GM13976 (cell line): ENCODE data around the gene TAS2R40.
"Not testable (repeated sequence)": the region's sequence is repeated elsewhere in the genome, so short reads cannot be mapped to it uniquely, and the experiment has no call there.

Experiments
- DNase-seq: peaks from one replicate; pipeline ENCODE4 v3.0.0; 2012; ENCODE audit warnings: low spot score
- in situ Hi-C: fragments of 300-500 bp; cut with MboI; formaldehyde crosslinking; loops from one replicate; pipeline ENCODE4 v1.12.0; 2022; ENCODE audit warnings: low sequenced_read_pairs, mixed read lengths, inconsistent platforms; ENCODE audit not compliant: unreplicated experiment
- TF ChIP-seq, protein P1 (sequence below): IDR thresholded peaks from 2 replicates; pipeline ENCODE4 v1.5.1; 2012; ENCODE audit warnings: borderline replicate concordance, mild to moderate bottlenecking; ENCODE audit not compliant: insufficient read depth; ENCODE audit errors: extremely low read depth, missing control alignments, control extremely low read depth

TAS2R40 gene

DNA sequence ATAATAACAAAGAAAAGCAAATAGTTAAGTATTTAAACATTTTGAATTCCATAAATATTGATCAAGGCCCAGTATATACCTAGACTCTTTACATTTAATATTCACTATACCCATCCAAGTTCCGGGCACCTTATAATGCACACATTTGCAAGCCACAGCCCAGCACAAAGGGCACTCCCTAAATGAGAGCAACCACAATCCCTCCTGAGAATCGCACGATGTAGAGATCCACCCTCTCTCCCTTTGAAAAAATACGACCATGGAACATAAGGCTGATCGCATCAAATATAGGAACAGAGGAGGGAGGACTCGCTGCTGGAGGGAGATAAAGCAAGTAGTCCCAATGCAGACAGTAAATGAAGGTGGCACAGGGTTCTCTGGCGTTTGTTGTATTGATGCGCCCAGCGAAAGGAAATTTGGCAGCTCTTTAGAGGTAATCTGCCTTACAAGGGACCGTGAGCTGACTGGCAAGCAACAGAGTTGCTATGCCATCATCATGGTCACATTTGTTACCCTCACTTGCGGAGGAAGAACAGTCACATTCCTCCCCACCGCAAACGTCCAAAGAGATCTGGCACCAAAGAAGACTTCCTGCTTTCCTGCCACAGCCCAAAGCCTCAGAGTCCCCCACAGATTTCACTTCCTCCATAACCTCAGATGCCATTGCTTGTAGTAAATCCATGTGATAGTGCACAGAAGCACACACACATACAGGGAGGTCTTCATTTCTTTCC, 16.1 kb upstream of the TAS2R40 start:
- peak; percentile 27 for DNase-seq
- TF ChIP-seq, protein P1, sequence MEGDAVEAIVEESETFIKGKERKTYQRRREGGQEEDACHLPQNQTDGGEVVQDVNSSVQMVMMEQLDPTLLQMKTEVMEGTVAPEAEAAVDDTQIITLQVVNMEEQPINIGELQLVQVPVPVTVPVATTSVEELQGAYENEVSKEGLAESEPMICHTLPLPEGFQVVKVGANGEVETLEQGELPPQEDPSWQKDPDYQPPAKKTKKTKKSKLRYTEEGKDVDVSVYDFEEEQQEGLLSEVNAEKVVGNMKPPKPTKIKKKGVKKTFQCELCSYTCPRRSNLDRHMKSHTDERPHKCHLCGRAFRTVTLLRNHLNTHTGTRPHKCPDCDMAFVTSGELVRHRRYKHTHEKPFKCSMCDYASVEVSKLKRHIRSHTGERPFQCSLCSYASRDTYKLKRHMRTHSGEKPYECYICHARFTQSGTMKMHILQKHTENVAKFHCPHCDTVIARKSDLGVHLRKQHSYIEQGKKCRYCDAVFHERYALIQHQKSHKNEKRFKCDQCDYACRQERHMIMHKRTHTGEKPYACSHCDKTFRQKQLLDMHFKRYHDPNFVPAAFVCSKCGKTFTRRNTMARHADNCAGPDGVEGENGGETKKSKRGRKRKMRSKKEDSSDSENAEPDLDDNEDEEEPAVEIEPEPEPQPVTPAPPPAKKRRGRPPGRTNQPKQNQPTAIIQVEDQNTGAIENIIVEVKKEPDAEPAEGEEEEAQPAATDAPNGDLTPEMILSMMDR: no peak
- in situ Hi-C loops: loop anchor here (25.0 kb wide), 1 partner anchor 568 kb away; no protein-coding TSS in a partner anchor

DNA sequence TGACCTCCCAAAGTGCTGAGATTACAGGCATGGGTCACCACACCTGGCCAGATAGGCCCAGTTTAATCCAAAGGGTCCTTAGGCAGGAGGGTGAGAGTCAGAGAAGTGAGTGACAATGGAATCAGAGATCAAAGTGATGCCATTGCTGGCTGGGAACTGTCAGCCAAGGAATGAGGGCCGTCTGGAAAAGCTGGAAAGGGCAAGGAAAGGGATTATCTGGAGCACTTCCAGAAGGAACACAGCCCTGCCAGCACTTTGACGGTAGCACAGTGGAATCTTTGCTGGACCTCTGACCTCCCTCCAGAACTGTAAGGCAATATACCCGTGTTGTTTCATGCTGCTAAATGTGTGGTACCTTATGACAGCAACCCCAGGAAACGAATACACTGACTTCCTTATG, 11.3 kb upstream of the TAS2R40 start:
- TF ChIP-seq, protein P1: no peak
- in situ Hi-C loops: loop anchor here (5.0 to 25.0 kb wide), 2 partner anchors 198 to 573 kb away; no protein-coding TSS in a partner anchor
- DNase-seq: no peak

DNA sequence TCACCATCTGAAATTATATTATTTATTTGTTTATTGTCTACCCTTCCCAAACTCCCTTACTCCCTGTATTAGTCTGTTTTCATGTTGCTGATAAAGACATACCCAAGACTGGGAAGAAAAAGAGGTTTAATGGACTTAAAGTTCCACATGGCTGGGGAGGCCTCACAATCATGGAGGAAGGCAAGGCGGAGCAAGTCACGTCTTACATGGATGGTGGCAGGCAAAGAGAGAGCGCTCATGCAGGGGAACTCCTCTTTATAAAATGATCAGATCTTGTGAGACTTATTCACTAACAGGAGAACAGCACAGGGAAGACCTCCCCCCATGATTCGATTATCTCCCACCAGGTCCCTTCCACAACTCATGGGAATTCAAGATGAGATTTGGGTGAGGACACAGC, 8.4 kb upstream of the TAS2R40 start:
- in situ Hi-C loops: loop anchor here (5.0 to 25.0 kb wide), 2 partner anchors 201 to 576 kb away; no protein-coding TSS in a partner anchor
- not testable (repeated sequence) for DNase-seq

DNA sequence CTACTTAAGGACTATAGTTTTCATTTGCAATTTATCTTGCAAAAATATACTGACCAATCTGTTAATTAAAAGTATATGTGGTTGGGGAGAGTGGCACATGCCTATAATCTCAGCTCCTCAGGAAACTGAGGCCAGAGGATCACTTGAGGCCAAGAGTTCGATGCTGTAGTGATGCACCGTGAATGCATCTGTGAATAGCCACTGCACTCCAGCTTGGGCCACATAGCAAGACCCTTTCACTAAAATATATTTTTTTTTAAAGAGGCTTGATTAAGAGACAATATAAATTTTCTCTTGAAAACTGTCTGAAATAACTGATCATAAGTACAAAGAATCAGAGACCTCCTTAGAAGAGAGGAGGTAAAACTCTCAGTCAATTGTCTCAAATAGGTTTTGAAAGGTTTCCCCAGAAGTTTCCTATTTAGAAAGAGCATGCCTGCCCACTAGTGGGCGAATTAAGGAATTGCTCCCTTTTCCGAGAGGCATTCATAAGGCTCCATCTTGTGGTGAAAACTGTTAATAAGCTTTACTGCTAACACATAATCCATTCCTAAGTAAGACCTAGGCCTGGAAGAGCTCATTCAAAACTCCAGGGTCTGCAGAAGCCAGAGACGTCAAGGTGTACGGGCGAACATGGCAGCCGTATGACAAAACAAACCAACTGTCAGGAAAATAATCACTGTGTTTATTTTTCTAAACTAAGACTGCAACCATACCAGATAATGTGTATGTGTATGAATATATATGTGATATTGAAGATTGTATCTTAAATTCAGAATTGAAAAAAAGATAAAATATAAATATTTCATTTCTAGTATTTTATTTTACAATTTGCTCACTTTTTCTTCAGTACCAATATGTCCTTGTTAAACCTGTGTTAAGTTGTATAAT, 6.8 kb upstream of the TAS2R40 start:
- DNase-seq: peak; percentile 75
- in situ Hi-C loops: loop anchor here (5.0 to 25.0 kb wide), 2 partner anchors 203 to 578 kb away; no protein-coding TSS in a partner anchor
- TF ChIP-seq, protein P1: peak; percentile 93

DNA sequence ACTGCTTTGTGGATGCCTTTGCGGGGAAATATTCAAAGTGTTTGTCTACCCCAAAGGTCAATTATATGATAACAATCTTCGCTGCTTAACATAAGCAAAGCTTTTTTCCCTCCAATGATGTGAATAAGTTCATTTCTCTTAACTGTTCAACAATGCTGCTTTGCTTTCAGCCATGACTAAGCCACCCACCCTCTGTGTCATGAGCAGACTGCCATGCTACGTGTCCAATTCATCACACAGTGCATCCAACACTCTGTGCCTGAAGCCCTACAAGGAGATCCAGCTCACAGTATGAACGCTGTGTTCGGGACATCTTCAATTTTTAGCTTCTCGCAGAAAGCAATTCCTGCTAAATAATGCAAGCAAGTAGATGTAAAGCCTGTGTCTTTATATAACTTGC, 5.7 kb upstream of the TAS2R40 start:
- TF ChIP-seq, protein P1: no peak
- in situ Hi-C loops: loop anchor here (25.0 kb wide), 1 partner anchor 579 kb away; no protein-coding TSS in a partner anchor
- DNase-seq: no peak

DNA sequence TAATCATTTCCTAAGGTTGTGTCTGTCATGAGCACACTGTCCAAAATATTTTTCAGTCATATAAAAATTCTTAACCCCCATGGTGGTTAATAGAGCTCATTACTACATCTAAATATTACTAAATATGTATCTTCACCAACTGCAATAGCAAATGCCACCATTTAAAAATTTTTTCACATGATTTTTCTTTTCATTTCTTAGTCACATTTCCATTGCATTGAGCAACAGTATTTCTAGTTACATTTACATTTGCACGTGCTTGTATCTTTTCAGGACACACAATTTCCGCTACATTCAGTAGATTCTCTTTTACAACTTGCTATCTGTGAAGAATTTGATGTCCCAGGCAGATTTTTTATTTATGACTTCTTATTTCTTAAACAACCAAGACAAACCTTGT, 5.2 kb upstream of the TAS2R40 start:
- DNase-seq: no peak
- TF ChIP-seq, protein P1: no peak
- in situ Hi-C loops: loop anchor here (25.0 kb wide), 1 partner anchor 579 kb away; no protein-coding TSS in a partner anchor
